ENCODE results near the gene RIMS4.

GRCh38 chr20:44838521-44838920, 28.2 kb upstream of the RIMS4 start:
- TF ChIP-seq CTCF (IDR thresholded peaks at IDR 0.05), result no peak
- TF ChIP-seq POLR2A (IDR thresholded peaks at IDR 0.05), result no peak
- no peak for TF ChIP-seq POLR2AphosphoS5 (IDR thresholded peaks at IDR 0.05)
